ENCODE data around the gene MAGEA9. TPM values are rescaled to one million over a fixed set of nuclear protein-coding genes. Genes with fewer than 3 reads are reported as not detected.
"Not testable (repeated sequence)": the region's sequence is repeated elsewhere in the genome, so short reads cannot be mapped to it uniquely, and the experiment has no call there.

Gene MAGEA9
- polyA plus RNA-seq, 1 experiment, result not detected

GRCh38 chrX:149830192-149830873, 48.6 kb downstream of the MAGEA9 start:
- POLR2A ChIA-PET, result no interaction called here
- no peak for TF ChIP-seq CTCF (IDR thresholded peaks at IDR 0.05; ENCODE audit: insufficient read depth, low read depth, low read length)
- CTCF ChIA-PET, result no interaction called here
- Histone ChIP-seq H3K4me3 (ENCODE audit: low read depth, low read length) (peak overlapping the region; percentile 3), H3K27me3 (ENCODE audit: control insufficient read depth, insufficient read depth, low read length) (no peaks in the 10 kb centered on the region), H3K36me3 (ENCODE audit: control insufficient read depth, insufficient read depth, low read length) (no peaks in the 10 kb centered on the region)
- no peak for DNase-seq (ENCODE audit: low read depth)

DNA sequence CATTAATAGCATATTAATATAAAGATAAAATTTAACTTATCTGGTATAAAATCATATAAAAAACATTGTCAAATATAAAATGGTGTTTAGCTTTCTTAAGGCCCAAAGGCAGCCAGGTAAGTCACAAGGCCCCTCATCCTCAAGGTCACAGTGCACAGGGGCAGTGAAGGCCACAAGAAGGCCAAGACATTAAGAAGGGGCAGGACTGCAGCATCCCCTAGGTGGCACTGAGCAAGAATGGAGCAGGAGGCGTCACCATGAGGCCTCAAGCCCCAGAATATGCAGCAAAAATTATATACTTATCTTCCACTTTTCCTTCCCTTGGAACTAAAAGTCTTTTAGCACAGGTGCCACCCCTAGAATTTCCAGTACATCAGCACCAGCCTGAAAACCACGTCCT, 49.7 kb downstream of the MAGEA9 start:
- TF ChIP-seq CTCF (IDR thresholded peaks at IDR 0.05; ENCODE audit: insufficient read depth, low read depth, low read length), result no peak
- Histone ChIP-seq H3K27me3 (ENCODE audit: control insufficient read depth, insufficient read depth, low read length) (no peaks in the 10 kb centered on the region), H3K4me3 (ENCODE audit: low read depth, low read length) (no peak overlapping the region), H3K36me3 (ENCODE audit: control insufficient read depth, insufficient read depth, low read length) (no peaks in the 10 kb centered on the region)
- ChIA-PET POLR2A (no interaction called here), CTCF (no interaction called here)
- DNase-seq (ENCODE audit: low read depth), result no peak

- H3K36me3 ChIP-seq (ENCODE audit: control insufficient read depth, insufficient read depth, low read length); POLR2A ChIA-PET; H3K4me3 ChIP-seq (ENCODE audit: low read depth, low read length); DNase-seq (ENCODE audit: low read depth); H3K27me3 ChIP-seq (ENCODE audit: control insufficient read depth, insufficient read depth, low read length); CTCF ChIA-PET: not testable (repeated sequence)
These were observed 55.0 kb downstream of the MAGEA9 start for GRCh38 chrX:149836728-149837127.

DNA sequence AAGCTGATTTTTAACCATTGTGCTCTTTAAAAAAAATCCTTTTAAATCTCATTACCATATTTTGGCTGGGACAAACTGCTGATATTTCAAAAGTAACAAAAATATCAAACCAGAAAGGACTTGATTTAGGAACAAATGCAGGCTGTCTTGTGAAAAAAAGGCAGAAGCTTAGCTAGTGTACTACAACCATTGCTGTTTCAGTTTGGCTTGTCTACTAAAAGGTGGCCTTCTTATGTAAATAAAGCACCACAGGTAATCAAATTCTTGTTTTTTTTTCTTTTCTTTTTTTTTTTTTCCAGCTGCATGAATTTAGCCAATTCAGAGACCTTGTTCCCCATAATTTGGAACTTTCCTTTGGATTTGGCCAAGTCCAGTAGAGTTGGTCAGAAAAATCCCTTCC, 55.4 kb downstream of the MAGEA9 start:
- H3K27me3 ChIP-seq (ENCODE audit: control insufficient read depth, insufficient read depth, low read length), result no peaks in the 10 kb centered on the region
- ChIA-PET POLR2A (no interaction called here), CTCF (no interaction called here)
- no peak overlapping the region for H3K4me3 ChIP-seq (ENCODE audit: low read depth, low read length)
- no peaks in the 10 kb centered on the region for H3K36me3 ChIP-seq (ENCODE audit: control insufficient read depth, insufficient read depth, low read length)
- no peak for TF ChIP-seq CTCF (IDR thresholded peaks at IDR 0.05; ENCODE audit: insufficient read depth, low read depth, low read length)
- no peak for DNase-seq (ENCODE audit: low read depth)

Small RNA genes lying within 50 kb of the gene (small RNA-seq; reads per million reads assigned to genes)
- not detected for gene AC244098.1 (ENCODE audit: insufficient read length, low read depth, low replicate concordance)
- gene AC244098.2 (ENCODE audit: insufficient read length, low read depth, low replicate concordance), result not detected
- gene AC244098.3 (ENCODE audit: insufficient read length, low read depth, low replicate concordance), result not detected

Other genes with a start within 250 kb of the MAGEA9 start
- 18.2 and 18.8 TPM in 2 replicates for gene EOLA1, start 240.9 kb upstream of the MAGEA9 start, polyA plus RNA-seq (2011; rRNA removed)
- not detected in 2 replicates for gene HSFX3, start 232.0 kb upstream of the MAGEA9 start, polyA plus RNA-seq (2011; rRNA removed)
- gene MAGEA9B, start 194.5 kb upstream of the MAGEA9 start, polyA plus RNA-seq (2011; rRNA removed), result not detected in 2 replicates
- 0.25 and 0.29 TPM in 2 replicates for gene HSFX2, start 186.6 kb upstream of the MAGEA9 start, polyA plus RNA-seq (2011; rRNA removed)
- 19.7 and 20.6 TPM in 2 replicates for gene TMEM185A, start 150.1 kb upstream of the MAGEA9 start, polyA plus RNA-seq (2011; rRNA removed)
- gene MAGEA11, start 69.9 kb upstream of the MAGEA9 start, polyA plus RNA-seq (2011; rRNA removed), result not detected in 2 replicates
- 0.12 and 0.25 TPM in 2 replicates for gene HSFX1, start 7.9 kb upstream of the MAGEA9 start, polyA plus RNA-seq (2011; rRNA removed)
- not detected in 2 replicates for gene MAGEA8, start 99.3 kb downstream of the MAGEA9 start, polyA plus RNA-seq (2011; rRNA removed)
- gene HSFX4, start 147.6 kb downstream of the MAGEA9 start, polyA plus RNA-seq (2011; rRNA removed), result not detected in 2 replicates
- gene EOLA2, start 156.6 kb downstream of the MAGEA9 start, polyA plus RNA-seq (2011; rRNA removed), result 35.8 and 36.8 TPM in 2 replicates

Measured in BJ (cell line).